Astrocyte of the cerebellum (primary cell): Measurements from ENCODE around the gene MPZL1.

Experiments
- DNase-seq: peaks from one replicate; pipeline ENCODE4 v3.0.0-alpha.2; 2011; ENCODE audit warnings: low read depth
- H3K4me3 ChIP-seq: 2 replicates; pipeline ENCODE4 v1.5.1; 2011; ENCODE audit warnings: mild to moderate bottlenecking, low read depth, low read length, moderate library complexity
- in situ Hi-C: cut with HindIII; loops from 2 replicates; pipeline ENCODE4 v1.10.0; 2017; ENCODE audit warnings: low sequenced_read_pairs
- TF ChIP-seq, protein P1 (sequence below): IDR thresholded peaks from 2 replicates; pipeline ENCODE4 v1.5.1; 2012; ENCODE audit warnings: low read length, low read depth, moderate library complexity, mild to moderate bottlenecking; ENCODE audit errors: missing control alignments

Gene MPZL1

DNA sequence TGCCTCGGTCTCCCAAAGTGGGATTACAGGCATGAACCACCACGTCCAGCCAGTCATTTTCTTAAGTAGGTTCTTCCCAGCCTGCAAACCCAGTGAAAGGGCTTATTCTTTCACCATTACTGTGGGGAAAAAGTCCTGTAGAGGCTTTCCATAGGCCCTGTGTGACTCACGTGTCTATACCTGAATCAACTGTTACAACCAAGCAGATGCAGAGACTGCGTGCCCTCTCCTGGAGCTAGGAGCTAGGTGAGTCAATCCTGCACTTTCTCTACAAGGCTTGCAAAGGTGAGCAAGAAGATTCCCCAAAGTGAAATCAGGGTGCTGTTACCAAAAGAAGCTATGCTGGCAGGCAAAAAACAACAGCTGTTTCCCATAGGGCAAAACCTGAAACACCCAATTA, 13.8 kb upstream of the MPZL1 start:
- in situ Hi-C loops = loop anchor here (5.0 kb wide), 1 partner anchor 101 kb away; no protein-coding TSS in a partner anchor
- no peak for DNase-seq
- TF ChIP-seq, protein P1, sequence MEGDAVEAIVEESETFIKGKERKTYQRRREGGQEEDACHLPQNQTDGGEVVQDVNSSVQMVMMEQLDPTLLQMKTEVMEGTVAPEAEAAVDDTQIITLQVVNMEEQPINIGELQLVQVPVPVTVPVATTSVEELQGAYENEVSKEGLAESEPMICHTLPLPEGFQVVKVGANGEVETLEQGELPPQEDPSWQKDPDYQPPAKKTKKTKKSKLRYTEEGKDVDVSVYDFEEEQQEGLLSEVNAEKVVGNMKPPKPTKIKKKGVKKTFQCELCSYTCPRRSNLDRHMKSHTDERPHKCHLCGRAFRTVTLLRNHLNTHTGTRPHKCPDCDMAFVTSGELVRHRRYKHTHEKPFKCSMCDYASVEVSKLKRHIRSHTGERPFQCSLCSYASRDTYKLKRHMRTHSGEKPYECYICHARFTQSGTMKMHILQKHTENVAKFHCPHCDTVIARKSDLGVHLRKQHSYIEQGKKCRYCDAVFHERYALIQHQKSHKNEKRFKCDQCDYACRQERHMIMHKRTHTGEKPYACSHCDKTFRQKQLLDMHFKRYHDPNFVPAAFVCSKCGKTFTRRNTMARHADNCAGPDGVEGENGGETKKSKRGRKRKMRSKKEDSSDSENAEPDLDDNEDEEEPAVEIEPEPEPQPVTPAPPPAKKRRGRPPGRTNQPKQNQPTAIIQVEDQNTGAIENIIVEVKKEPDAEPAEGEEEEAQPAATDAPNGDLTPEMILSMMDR = no peak
- H3K4me3 ChIP-seq = no peak overlapping the region

DNA sequence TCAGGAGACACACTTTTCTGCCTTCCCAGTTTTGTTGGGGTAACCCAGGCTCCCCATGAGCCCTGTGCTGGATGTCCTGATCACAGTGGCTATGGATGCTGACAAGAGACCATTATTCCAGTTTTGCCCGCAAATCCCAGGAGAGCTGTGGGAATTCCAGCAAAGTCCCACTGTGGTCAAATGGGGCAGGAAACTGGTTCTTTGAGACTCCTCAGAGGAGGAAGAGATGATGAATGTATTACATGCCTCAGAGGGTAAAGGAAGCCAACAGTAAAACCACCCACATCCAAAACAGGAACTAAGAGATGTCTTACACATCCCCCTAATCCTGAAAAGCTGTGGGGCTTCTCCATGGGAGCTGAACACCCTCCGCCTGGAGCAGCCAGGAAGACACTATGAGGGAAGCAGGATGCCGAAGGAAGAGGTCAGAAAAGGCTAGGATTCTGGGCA, 12.8 kb upstream of the MPZL1 start:
- in situ Hi-C loops = loop anchor here (5.0 kb wide), 1 partner anchor 102 kb away; no protein-coding TSS in a partner anchor
- TF ChIP-seq, protein P1 = no peak
- no peak overlapping the region for H3K4me3 ChIP-seq
- DNase-seq = no peak

DNA sequence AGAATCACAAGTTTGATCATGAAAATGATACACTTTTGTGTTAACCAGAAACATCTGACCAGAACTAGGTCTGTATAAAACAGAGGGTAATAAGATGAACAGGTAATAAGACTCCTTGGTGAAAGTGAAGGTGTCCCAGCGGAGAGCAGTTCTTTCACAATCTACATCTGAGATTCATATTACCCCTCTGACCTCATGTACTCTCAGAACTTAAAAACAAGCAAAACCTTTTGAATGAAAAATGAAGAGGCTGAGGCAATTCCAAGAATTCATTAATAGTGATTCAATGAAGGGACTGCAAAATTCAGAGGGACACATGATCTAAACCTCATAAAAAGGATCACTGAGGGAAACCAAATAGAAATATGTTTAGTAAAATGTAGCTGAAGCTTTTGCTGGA, 10.9 kb upstream of the MPZL1 start:
- no peak overlapping the region for H3K4me3 ChIP-seq
- TF ChIP-seq, protein P1 = no peak

DNA sequence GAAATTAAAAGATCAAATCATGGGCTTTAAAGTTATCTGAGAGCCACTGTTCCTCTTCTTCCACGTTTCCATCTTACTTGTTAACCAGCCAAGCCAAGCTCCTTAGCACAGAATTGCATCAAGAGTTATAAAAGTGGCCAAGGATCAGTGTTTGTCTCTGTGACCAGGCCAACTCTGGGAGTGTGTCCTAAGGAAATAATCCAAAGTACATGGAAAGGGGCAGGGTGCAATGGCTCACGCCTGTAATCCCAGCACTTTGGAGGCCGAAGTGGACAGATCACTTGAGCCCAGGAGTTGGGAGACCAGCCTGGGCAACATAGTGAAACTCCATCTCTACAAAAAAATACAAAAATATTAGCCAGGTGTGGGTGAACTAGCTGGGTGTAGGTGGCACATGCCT, 10.0 kb upstream of the MPZL1 start:
- in situ Hi-C loops = no loop called here
- DNase-seq = no peak
- H3K4me3 ChIP-seq = no peak overlapping the region
- TF ChIP-seq, protein P1 = no peak

More for the DNA sequence above, 10.9 kb upstream of the MPZL1 start:
- DNase-seq = no peak
- in situ Hi-C loops = no loop called here

DNA sequence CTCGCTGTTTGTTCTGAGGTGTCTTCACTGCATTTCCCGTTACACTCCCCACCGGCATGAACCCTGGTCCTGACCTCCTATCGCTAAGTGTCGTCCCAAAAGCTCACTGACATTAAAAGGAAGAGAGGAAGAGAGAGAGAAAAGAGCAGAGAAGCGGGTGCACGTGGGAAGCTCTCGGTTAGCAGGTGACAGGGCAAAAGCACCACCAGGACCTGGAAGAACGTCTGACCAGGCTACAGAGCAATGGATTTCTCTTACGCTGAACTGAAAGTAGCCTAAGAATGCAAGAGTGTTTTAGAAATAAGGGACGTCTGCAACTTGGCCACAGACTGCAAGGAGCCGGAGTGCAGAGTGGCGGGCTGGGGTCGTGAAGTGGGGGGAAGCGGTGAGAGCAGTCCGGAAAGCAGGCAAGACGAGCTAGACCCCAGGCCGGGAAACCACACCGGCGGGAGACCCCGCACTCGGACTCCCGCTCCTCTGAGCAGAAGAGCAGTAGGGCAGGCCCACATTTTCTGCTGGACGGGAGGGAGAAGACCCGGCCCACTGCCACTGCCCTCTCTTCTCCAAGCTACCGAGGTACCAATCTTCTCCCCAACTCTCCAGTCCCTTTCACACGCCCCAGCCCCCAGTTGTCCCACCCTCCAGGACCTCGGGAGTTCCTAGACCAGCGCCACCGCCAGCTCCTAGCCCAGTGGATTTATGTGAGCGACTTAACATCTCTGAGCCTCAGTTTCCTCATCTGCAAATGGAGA, 8.3 kb upstream of the MPZL1 start:
- DNase-seq = no peak
- in situ Hi-C loops = no loop called here
- TF ChIP-seq, protein P1 = no peak
- peak overlapping the region; percentile 86 for H3K4me3 ChIP-seq

DNA sequence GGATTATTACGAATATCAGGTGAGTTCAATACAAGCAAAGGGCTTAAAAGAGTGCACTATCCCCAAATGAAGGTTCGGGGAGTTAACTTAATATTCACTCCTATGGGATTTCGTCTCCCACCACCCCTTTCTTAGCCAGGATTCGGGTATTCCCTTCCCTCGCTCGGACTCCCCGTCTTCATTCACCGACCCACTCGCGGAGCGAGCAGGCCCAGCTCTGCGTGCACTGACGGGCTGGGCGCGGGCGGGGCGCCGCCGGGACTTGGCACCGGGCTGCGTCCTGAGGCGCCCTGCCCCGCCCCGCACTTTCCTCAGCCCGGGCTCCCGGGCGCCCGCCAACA, 7.7 kb upstream of the MPZL1 start:
- peak overlapping the region; percentile 86 for H3K4me3 ChIP-seq
- DNase-seq = no peak
- in situ Hi-C loops = no loop called here
- TF ChIP-seq, protein P1 = no peak
